GM12878 (cell line): ENCODE results near the gene SERPINB6. TPM values are rescaled to one million over a fixed set of nuclear protein-coding genes. Genes with fewer than 3 reads are reported as not detected.

Experiments used
- ATAC-seq: fragments of 200-7000 bp; cut with Tn5 transposase; 3 replicates; pipeline ENCODE4 v1.9.1; 2020; ENCODE audit warnings: mild to moderate bottlenecking, moderate library complexity
- BruUV-seq: library from RNA; stranded (reverse); fragments of 400-500 nt; replicated peaks from 2 replicates; lab custom pipeline; 2021; lab: Mats Ljungman, UMichigan
- CTCF ChIA-PET: fragments of 300-600 bp; sonication (Branson Sonifier 250); formaldehyde crosslinking; extraction: SDS; loops from one replicate; lab custom pipeline; 2021; ENCODE audit warnings: inconsistent platforms; lab: Yijun Ruan, JAX
- POLR2A ChIA-PET: fragments of 350-600 bp; formaldehyde crosslinking; extraction: SDS; loops from one replicate; lab custom pipeline; 2021; ENCODE audit warnings: inconsistent platforms; lab: Charles Lee
- RAD21 ChIA-PET: fragments of 300-600 bp; sonication (Branson Sonifier 250); formaldehyde crosslinking; loops from one replicate; lab custom pipeline; 2023; ENCODE audit warnings: antibody characterized with exemption; ENCODE audit not compliant: unreplicated experiment; lab: Charles Lee
- SMC1A ChIA-PET: fragments of 300-600 bp; sonication (Branson Sonifier 250); formaldehyde crosslinking; loops from one replicate; lab custom pipeline; 2023; ENCODE audit not compliant: unreplicated experiment, uncharacterized antibody; lab: Charles Lee
- DNase-seq: peaks from one replicate; pipeline ENCODE4 v3.0.0-alpha.2; 2011; ENCODE audit warnings: low read depth, low spot score
- FAIRE-seq: peaks from 3 replicates; lab custom pipeline; 2011; peaks lifted over from hg19 to GRCh38; lab: Jason Lieb, UNC
- H2AFZ ChIP-seq: 2 replicates; pipeline ENCODE4 v1.6.0; 2011; ENCODE audit warnings: low read depth, low read length, control low read depth; ENCODE audit not compliant: control insufficient read depth
- H3K27ac ChIP-seq: 2 replicates; pipeline ENCODE4 v1.5.1; 2011; ENCODE audit warnings: control low read depth; ENCODE audit not compliant: control insufficient read depth, insufficient read depth
- H3K27me3 ChIP-seq, 2 experiments: replicated peaks in 1 of 2; 2 replicates each; pipeline versions ENCODE4 v1.6.0 to v1.6.1; 2011; ENCODE audit warnings: low read length in 1 of 2; ENCODE audit not compliant: control insufficient read depth in 2 of 2, insufficient read depth in 2 of 2
- H3K36me3 ChIP-seq, 2 experiments: 2 replicates each; pipeline ENCODE4 v1.5.1; 2011; ENCODE audit warnings: low read length in 1 of 2; ENCODE audit not compliant: control insufficient read depth in 2 of 2, insufficient read depth in 2 of 2
- H3K4me1 ChIP-seq: 2 replicates; pipeline ENCODE4 v1.6.1; 2011; ENCODE audit warnings: mild to moderate bottlenecking, low read length, moderate library complexity, mixed read lengths; ENCODE audit not compliant: control insufficient read depth, insufficient read depth
- H3K4me2 ChIP-seq: 2 replicates; pipeline ENCODE4 v1.6.0; 2011; ENCODE audit warnings: control low read depth; ENCODE audit not compliant: control insufficient read depth, insufficient read depth
- H3K4me3 ChIP-seq: fragments of 200-600 bp; sonication (generic); 2 replicates; pipeline ENCODE4 v1.5.1; 2016
- H3K79me2 ChIP-seq: 2 replicates; pipeline ENCODE4 v1.6.0; 2011; ENCODE audit warnings: low read length; ENCODE audit not compliant: control insufficient read depth, insufficient read depth
- H3K9ac ChIP-seq: 2 replicates; pipeline ENCODE4 v1.8.0; 2011; ENCODE audit warnings: low read length, control low read depth, mixed read lengths; ENCODE audit not compliant: control insufficient read depth, insufficient read depth
- H3K9me3 ChIP-seq: replicated peaks from 3 replicates; pipeline ENCODE4 v1.5.1; 2011; ENCODE audit warnings: mild to moderate bottlenecking, low read length; ENCODE audit not compliant: control insufficient read depth, insufficient read depth
- H4K20me1 ChIP-seq: 2 replicates; pipeline ENCODE4 v1.6.0; 2011; ENCODE audit not compliant: control insufficient read depth, insufficient read depth
- DPF2 ChIP-seq: fragments of 450-650 bp; IDR thresholded peaks from 2 replicates; pipeline ENCODE4 v1.6.1; 2017; ENCODE audit warnings: mild to moderate bottlenecking
- ETV6 ChIP-seq, 2 experiments: fragments of 450-650 bp in 1 of 2; IDR thresholded peaks in 1 of 2; conservative IDR thresholded peaks in 1 of 2; 2 replicates each; pipeline ENCODE4 v1.6.1; 2014; ENCODE audit warnings: antibody characterized with exemption in 1 of 2, borderline replicate concordance in 1 of 2, low read depth in 1 of 2, mild to moderate bottlenecking in 1 of 2, moderate library complexity in 1 of 2
- IKZF2 ChIP-seq, 2 experiments: fragments of 450-650 bp; IDR thresholded peaks; 2 replicates each; pipeline ENCODE4 v1.6.1; 2017; ENCODE audit warnings: mild to moderate bottlenecking in 2 of 2, moderate library complexity in 2 of 2
- RCOR1 ChIP-seq: conservative IDR thresholded peaks from 2 replicates; pipeline ENCODE4 v1.6.1; 2012; ENCODE audit warnings: low read depth, low read length, improper control_type of control experiment
- SRF ChIP-seq, 2 experiments: IDR thresholded peaks; 2 replicates each; pipeline ENCODE4 v1.6.1; 2011; ENCODE audit warnings: low read depth in 2 of 2, low read length in 2 of 2, mild to moderate bottlenecking in 1 of 2, moderate library complexity in 1 of 2
- ZNF622 ChIP-seq: fragments of 450-650 bp; IDR thresholded peaks from 2 replicates; pipeline ENCODE4 v1.6.1; 2017; ENCODE audit warnings: mild to moderate bottlenecking, inconsistent platforms
- WGBS: methylation state at CpG from one replicate; pipeline ENCODE4 v1.1.6; 2016; ENCODE audit warnings: low lambda C conversion rate; ENCODE audit not compliant: insufficient replicate concordance, insufficient coverage; ENCODE audit errors: missing lambda C conversion rate; 5-methylcytosine and 5-hydroxymethylcytosine counted together
- in situ Hi-C: fragments of 300-500 bp; cut with MboI; formaldehyde crosslinking; loops from 9 replicates; pipeline ENCODE4 v1.14.3; 2018; ENCODE audit warnings: mixed read lengths
- intact Hi-C: fragments of 100-400 bp; cut with micrococcal nuclease; formaldehyde crosslinking; loops from one replicate; pipeline ENCODE4 v1.14.2; 2022; ENCODE audit not compliant: unreplicated experiment
- polyA plus RNA-seq, 11 experiments: library from polyadenylated mRNA; depleted of rRNA in 4 of 11; unstranded in 6 of 11; stranded (reverse) in 5 of 11; fragments of >200 nt; fragmentation: Nextera tagmentation in 4 of 11; fragmentation: Illumina TruSeq in 1 of 11; extraction: Ambion mirVana in 4 of 11; extraction: Trizol in 1 of 11; gene quantifications; 1 replicate in 1 of 11; 2 replicates in 10 of 11; pipeline versions ENCODE4 v1.2.1 to v1.2.3, GENCODE V29; 2011 to 2016; ENCODE audit warnings: inconsistent platforms in 2 of 11, missing spikeins in 2 of 11, low read depth in 1 of 11
- total RNA-seq, 4 experiments: library from RNA; depleted of rRNA in 3 of 4; stranded (reverse); fragments of >200 nt in 3 of 4; fragmentation: Illumina TruSeq in 1 of 4; extraction: Trizol in 1 of 4; gene quantifications; 2 replicates each; pipeline versions ENCODE4 v1.2.1 to v1.2.3, GENCODE V29; 2013 to 2021
- TF ChIP-seq, protein P1 (sequence below): fragments of 450-650 bp; IDR thresholded peaks from 2 replicates; pipeline ENCODE4 v1.6.1; 2017; ENCODE audit warnings: borderline replicate concordance

Gene SERPINB6
- total and polyA plus RNA-seq, 10 of the 15 experiments (the other 5 are each of a cell fraction or from before 2014, with no cell fraction given) = 0.37 to 2.2 (median 0.68) TPM; not detected in 1

DNA sequence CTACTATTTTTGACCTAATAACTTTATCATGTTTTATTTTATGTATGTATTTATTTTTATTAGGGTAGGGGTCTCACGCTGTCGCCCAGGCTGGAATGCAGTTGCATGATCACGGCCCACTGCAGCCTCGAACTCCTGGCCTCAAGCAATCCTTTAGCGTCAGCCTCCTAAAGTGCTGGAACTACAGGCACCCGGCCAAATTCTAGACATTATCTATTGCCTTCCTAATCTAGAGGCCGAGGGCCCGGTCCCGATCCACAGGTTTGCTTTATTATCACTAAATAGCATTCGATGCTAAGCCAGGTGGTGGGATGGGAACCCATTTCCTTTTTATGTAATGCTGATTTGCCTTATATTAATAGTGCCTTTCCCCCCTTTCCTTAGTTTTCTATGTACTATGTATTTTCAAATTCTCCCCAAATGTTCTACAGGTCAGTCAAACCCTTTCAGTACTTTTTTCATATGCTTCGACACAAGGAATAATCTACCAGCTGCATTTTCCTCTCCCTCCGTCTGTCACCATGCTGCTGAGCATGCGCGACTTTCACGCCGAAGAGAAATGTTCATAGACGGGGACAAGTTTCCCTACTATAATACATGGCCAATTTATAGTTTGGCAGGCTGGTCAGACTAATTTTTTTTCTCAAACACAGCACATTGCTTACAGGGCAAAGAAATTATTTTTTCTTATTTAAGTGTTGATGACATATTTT, 6.4 kb downstream of the SERPINB6 start:
- no TSS peak for BruUV-seq
- ChIA-PET RAD21 (no interaction called here), SMC1A (interaction anchor here (1.0 to 1.3 kb wide), 2 partner anchors 11 kb away, joined by 3 to 4 read pairs; no protein-coding TSS in a partner anchor), CTCF (interaction anchor here (1.0 to 1.6 kb wide), 3 partner anchors 8 to 14 kb away, joined by 3 to 4 read pairs (median 4); no protein-coding TSS in a partner anchor), POLR2A (no interaction called here)
- Histone ChIP-seq H3K9ac (no peak overlapping the region), H3K4me3 (no peak overlapping the region), H3K36me3 (no peaks in the 10 kb centered on the region), H4K20me1 (no peaks in the 10 kb centered on the region), H2AFZ (no peak overlapping the region), H3K27me3 (peaks cover 1 to 7% of the 10 kb centered on the region in 2 experiments; a peak in 3 of 4 replicates), H3K4me2 (no peak overlapping the region), H3K27ac (no peak overlapping the region), H3K79me2 (no peaks in the 10 kb centered on the region), H3K4me1 (no peaks in the 10 kb centered on the region), H3K9me3 (no peaks in the 10 kb centered on the region)
- intact Hi-C loops = no loop called here
- 72% methylated on average over 17 of the region's 17 CpGs for WGBS
- FAIRE-seq = no peak
- no peak for ATAC-seq
- in situ Hi-C loops = no loop called here
- TF ChIP-seq ETV6 (conservative IDR thresholded peaks at IDR 0.05 in 1 of 2, IDR thresholded peaks at IDR 0.05 in 1 of 2; ENCODE audit: borderline replicate concordance in 1 of 2, low read depth in 1 of 2) (no peak), SRF (IDR thresholded peaks at IDR 0.05; ENCODE audit: low read depth in 2 of 2, low read length in 2 of 2) (no peak), DPF2 (no peak), ZNF622 (no peak), RCOR1 (no peak), IKZF2 (IDR thresholded peaks at IDR 0.05) (no peak)
- TF ChIP-seq, protein P1, sequence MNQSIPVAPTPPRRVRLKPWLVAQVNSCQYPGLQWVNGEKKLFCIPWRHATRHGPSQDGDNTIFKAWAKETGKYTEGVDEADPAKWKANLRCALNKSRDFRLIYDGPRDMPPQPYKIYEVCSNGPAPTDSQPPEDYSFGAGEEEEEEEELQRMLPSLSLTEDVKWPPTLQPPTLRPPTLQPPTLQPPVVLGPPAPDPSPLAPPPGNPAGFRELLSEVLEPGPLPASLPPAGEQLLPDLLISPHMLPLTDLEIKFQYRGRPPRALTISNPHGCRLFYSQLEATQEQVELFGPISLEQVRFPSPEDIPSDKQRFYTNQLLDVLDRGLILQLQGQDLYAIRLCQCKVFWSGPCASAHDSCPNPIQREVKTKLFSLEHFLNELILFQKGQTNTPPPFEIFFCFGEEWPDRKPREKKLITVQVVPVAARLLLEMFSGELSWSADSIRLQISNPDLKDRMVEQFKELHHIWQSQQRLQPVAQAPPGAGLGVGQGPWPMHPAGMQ = no peak
- DNase-seq = no peak
